GM18502 (cell line): ENCODE data around the gene TCF25.
A peak's percentile ranks its signal among the peaks of the same experiment; 100 is the strongest.

Experiments
- ATAC-seq: cut with Tn5 transposase; IDR thresholded peaks from one replicate; pipeline ENCODE4 v1.9.1; 2021; ENCODE audit warnings: mild to moderate bottlenecking; ENCODE audit not compliant: unreplicated experiment, poor library complexity

Gene TCF25

GRCh38 chr16:89843409-89844350 is 29.7 kb upstream of the TCF25 start:
- ATAC-seq = no peak

GRCh38 chr16:89844739-89845339 is 28.6 kb upstream of the TCF25 start:
- ATAC-seq = no peak

- ATAC-seq = no peak
Measured at GRCh38 chr16:89845417-89845816, 28.0 kb upstream of the TCF25 start.

GRCh38 chr16:89847051-89847939 is 26.1 kb upstream of the TCF25 start:
- no peak for ATAC-seq

- no peak for ATAC-seq
Measured at GRCh38 chr16:89847940-89848297, 25.5 kb upstream of the TCF25 start.

GRCh38 chr16:89848974-89849373 is 24.4 kb upstream of the TCF25 start:
- no peak for ATAC-seq

GRCh38 chr16:89853306-89853993 is 19.9 kb upstream of the TCF25 start:
- ATAC-seq = no peak

GRCh38 chr16:89855301-89855945 is 18.0 kb upstream of the TCF25 start:
- ATAC-seq = no peak

GRCh38 chr16:89855986-89856385 is 17.4 kb upstream of the TCF25 start:
- no peak for ATAC-seq

GRCh38 chr16:89858973-89859614 is 14.3 kb upstream of the TCF25 start:
- no peak for ATAC-seq

GRCh38 chr16:89859615-89860007 is 13.8 kb upstream of the TCF25 start:
- no peak for ATAC-seq

GRCh38 chr16:89860747-89861304 is 12.6 kb upstream of the TCF25 start:
- ATAC-seq = no peak

- no peak for ATAC-seq
Measured at GRCh38 chr16:89861648-89862047, 11.7 kb upstream of the TCF25 start.

- no peak for ATAC-seq
Measured at GRCh38 chr16:89862732-89863131, 10.7 kb upstream of the TCF25 start.

- ATAC-seq = peak; percentile 66
Measured at GRCh38 chr16:89863741-89864526, 9.5 kb upstream of the TCF25 start.

- no peak for ATAC-seq
Measured at GRCh38 chr16:89864527-89864820, 8.9 kb upstream of the TCF25 start.

GRCh38 chr16:89867918-89868317 is 5.5 kb upstream of the TCF25 start:
- ATAC-seq = no peak

- ATAC-seq = no peak
Measured at GRCh38 chr16:89869911-89870310, 3.5 kb upstream of the TCF25 start.
